Activated CD4-positive, alpha-beta T cell treated with anti-CD3 and anti-CD28 coated beads for 36 hours (primary cell): ENCODE results near the gene APOL2. TPM values are rescaled to one million over a fixed set of nuclear protein-coding genes. Genes with fewer than 3 reads are reported as not detected.

Experiments
- microRNA-seq: library from miRNA; unstranded; fragments of <30 nt; microRNA quantifications from one replicate; pipeline ENCODE4 v1.2.0, GENCODE V29; 2021; ENCODE audit warnings: borderline replicate concordance
- total RNA-seq, 2 experiments: library from RNA; stranded (reverse); gene quantifications; one replicate each; pipeline ENCODE4 v1.2.3, GENCODE V29; 2021

The APOL2 gene
- total RNA-seq, 2 experiments from 2014 or later = 64.5 TPM

Small RNAs within 50 kb of the gene (microRNA-seq; reads per million reads assigned to microRNA genes)
- 2.5 reads per million for gene MIR6819

Other genes with a start within 250 kb of the APOL2 start
- gene RBFOX2, start 210.7 kb downstream of the APOL2 start, total RNA-seq = 1 to 10 TPM; 6.9 to 7.7 TPM
- gene APOL3, start 78.8 kb downstream of the APOL2 start, total RNA-seq = 10 to 100 TPM; 50.6 to 55.4 TPM
- gene APOL4, start 37.7 kb downstream of the APOL2 start, total RNA-seq = under 1 TPM; 0.16 to 0.21 TPM
- 10 to 100 TPM; 32.0 to 37.2 TPM for gene APOL1, start 13.6 kb upstream of the APOL2 start, total RNA-seq
- 100 to 1,000 TPM; 720 to 773 TPM for gene MYH9, start 148.4 kb upstream of the APOL2 start, total RNA-seq
- 10 to 100 TPM; 95.5 to 99.1 TPM for gene TXN2, start 242.1 kb upstream of the APOL2 start, total RNA-seq